Measurements from ENCODE around the gene LELP1. TPM values are rescaled to one million over a fixed set of nuclear protein-coding genes. Genes with fewer than 3 reads are reported as not detected.
A peak's percentile ranks its signal among the peaks of the same experiment; 100 is the strongest.
"Not testable (repeated sequence)": the region's sequence is repeated elsewhere in the genome, so short reads cannot be mapped to it uniquely, and the experiment has no call there.

The LELP1 gene
- total and polyA plus RNA-seq, 2 experiments from 2014 or later, result not detected

- TF ChIP-seq EZH2phosphoT487 (IDR thresholded peaks at IDR 0.05; ENCODE audit: insufficient read depth, low read depth), result no peak
- no peak for TF ChIP-seq EZH2 (IDR thresholded peaks at IDR 0.05; ENCODE audit: insufficient read depth, poor library complexity, severe bottlenecking)
- Histone ChIP-seq H3K36me3 (ENCODE audit: low read depth) (no peaks in the 10 kb centered on the region), H3F3A (ENCODE audit: insufficient read depth) (no peaks in the 10 kb centered on the region), H3K4me2 (ENCODE audit: unreplicated experiment) (no peak overlapping the region), H3K27ac (no peak overlapping the region), H3K79me2 (ENCODE audit: insufficient read depth) (no peaks in the 10 kb centered on the region), H3K4me1 (ENCODE audit: insufficient read depth) (no peaks in the 10 kb centered on the region), H4K20me1 (ENCODE audit: insufficient read depth) (no peaks in the 10 kb centered on the region), H3K4me3 (no peak overlapping the region), H3K9me3 (ENCODE audit: low read depth) (no peaks in the 10 kb centered on the region), H3K9ac (no peak overlapping the region), H3K9me2 (ENCODE audit: insufficient read depth) (no peaks in the 10 kb centered on the region), H3K27me3 (replicated peaks; ENCODE audit: insufficient read depth) (no peaks in the 10 kb centered on the region; the same call in 1 of the 2 replicates), H2AFZ (no peak overlapping the region)
- no peak for DNase-seq
- WGBS, 2 experiments (ENCODE audit: low coverage in 1 of 2, low lambda C conversion rate in 2 of 2, missing lambda C conversion rate in 2 of 2), result 29 to 30% methylated on average over 6 of the region's 6 CpGs
- in situ Hi-C loops (cut with MboI), result loop anchor here (25.0 kb wide), 1 partner anchor 558 kb away; the partner anchor contains the start of gene LCE2D
These were observed 17.5 kb downstream of the LELP1 start for GRCh38 chr1:153220606-153221303.

- DNase-seq, result peak; percentile 80
- not testable (repeated sequence) for H3K4me1 ChIP-seq (ENCODE audit: insufficient read depth); H3K9ac ChIP-seq; H3K36me3 ChIP-seq (ENCODE audit: low read depth); H3K4me3 ChIP-seq; H4K20me1 ChIP-seq (ENCODE audit: insufficient read depth); H3K79me2 ChIP-seq (ENCODE audit: insufficient read depth); H3K9me3 ChIP-seq (ENCODE audit: low read depth); H3F3A ChIP-seq (ENCODE audit: insufficient read depth); H3K4me2 ChIP-seq (ENCODE audit: unreplicated experiment); H3K9me2 ChIP-seq (ENCODE audit: insufficient read depth); H3K27ac ChIP-seq
- WGBS, 2 experiments (ENCODE audit: low coverage in 1 of 2, low lambda C conversion rate in 2 of 2, missing lambda C conversion rate in 2 of 2), result 30 to 36% methylated on average over 16 of the region's 16 CpGs
- in situ Hi-C loops (cut with MboI), result loop anchor here (25.0 kb wide), 1 partner anchor 561 kb away; the partner anchor contains the start of gene LCE2D
- peak overlapping the region; percentile 33; the same call in 1 of the 2 replicates for H2AFZ ChIP-seq
- peaks cover 22% of the 10 kb centered on the region for H3K27me3 ChIP-seq (replicated peaks; ENCODE audit: insufficient read depth)
These were observed 20.0 kb downstream of the LELP1 start for GRCh38 chr1:153223040-153223891.

GRCh38 chr1:153227810-153228209 lies 24.6 kb downstream of the LELP1 start:
- no peaks in the 10 kb centered on the region for H3K9me3 ChIP-seq (ENCODE audit: low read depth)
- H3K79me2 ChIP-seq (ENCODE audit: insufficient read depth), result no peaks in the 10 kb centered on the region
- H3K4me1 ChIP-seq (ENCODE audit: insufficient read depth), result no peaks in the 10 kb centered on the region
- H3F3A ChIP-seq (ENCODE audit: insufficient read depth), result no peaks in the 10 kb centered on the region
- H4K20me1 ChIP-seq (ENCODE audit: insufficient read depth), result no peaks in the 10 kb centered on the region
- H3K36me3 ChIP-seq (ENCODE audit: low read depth), result no peaks in the 10 kb centered on the region
- DNase-seq, result no peak
- no peak overlapping the region for H3K4me3 ChIP-seq
- no peak overlapping the region for H2AFZ ChIP-seq
- no peaks in the 10 kb centered on the region for H3K9me2 ChIP-seq (ENCODE audit: insufficient read depth)
- H3K4me2 ChIP-seq (ENCODE audit: unreplicated experiment), result no peak overlapping the region
- no peak for TF ChIP-seq EZH2phosphoT487 (IDR thresholded peaks at IDR 0.05; ENCODE audit: insufficient read depth, low read depth)
- no peak for TF ChIP-seq EZH2 (IDR thresholded peaks at IDR 0.05; ENCODE audit: insufficient read depth, poor library complexity, severe bottlenecking)
- H3K9ac ChIP-seq, result no peak overlapping the region
- 18 to 24% methylated on average over 2 of the region's 2 CpGs for WGBS, 2 experiments (ENCODE audit: low coverage in 1 of 2, low lambda C conversion rate in 2 of 2, missing lambda C conversion rate in 2 of 2)
- in situ Hi-C loops (cut with MboI), result no loop called here
- no peak overlapping the region for H3K27ac ChIP-seq
- H3K27me3 ChIP-seq (replicated peaks; ENCODE audit: insufficient read depth), result peaks cover 22% of the 10 kb centered on the region

GRCh38 chr1:153228491-153228890 lies 25.3 kb downstream of the LELP1 start:
- peaks cover 22% of the 10 kb centered on the region for H3K27me3 ChIP-seq (replicated peaks; ENCODE audit: insufficient read depth)
- no peaks in the 10 kb centered on the region for H3F3A ChIP-seq (ENCODE audit: insufficient read depth)
- H3K36me3 ChIP-seq (ENCODE audit: low read depth), result no peaks in the 10 kb centered on the region
- H3K4me1 ChIP-seq (ENCODE audit: insufficient read depth), result no peaks in the 10 kb centered on the region
- no peaks in the 10 kb centered on the region for H3K79me2 ChIP-seq (ENCODE audit: insufficient read depth)
- H3K9ac ChIP-seq, result no peak overlapping the region
- in situ Hi-C loops (cut with MboI), result no loop called here
- no peak for DNase-seq
- TF ChIP-seq EZH2phosphoT487 (IDR thresholded peaks at IDR 0.05; ENCODE audit: insufficient read depth, low read depth) (no peak), EZH2 (IDR thresholded peaks at IDR 0.05; ENCODE audit: insufficient read depth, poor library complexity, severe bottlenecking) (no peak)
- no peak overlapping the region for H3K27ac ChIP-seq
- H3K4me3 ChIP-seq, result no peak overlapping the region
- no peaks in the 10 kb centered on the region for H3K9me3 ChIP-seq (ENCODE audit: low read depth)
- WGBS, 2 experiments (ENCODE audit: low coverage in 1 of 2, low lambda C conversion rate in 2 of 2, missing lambda C conversion rate in 2 of 2), result 7 to 16% methylated on average over 1 of the region's 1 CpG
- no peak overlapping the region for H2AFZ ChIP-seq
- no peaks in the 10 kb centered on the region for H3K9me2 ChIP-seq (ENCODE audit: insufficient read depth)
- no peaks in the 10 kb centered on the region for H4K20me1 ChIP-seq (ENCODE audit: insufficient read depth)
- no peak overlapping the region for H3K4me2 ChIP-seq (ENCODE audit: unreplicated experiment)

- H3K4me2 ChIP-seq (ENCODE audit: unreplicated experiment); H3K4me1 ChIP-seq (ENCODE audit: insufficient read depth); H3K36me3 ChIP-seq (ENCODE audit: low read depth); H3K9ac ChIP-seq; H3K9me2 ChIP-seq (ENCODE audit: insufficient read depth); H3F3A ChIP-seq (ENCODE audit: insufficient read depth); H3K9me3 ChIP-seq (ENCODE audit: low read depth); in situ Hi-C loops (cut with MboI); H3K27ac ChIP-seq; H4K20me1 ChIP-seq (ENCODE audit: insufficient read depth); H3K79me2 ChIP-seq (ENCODE audit: insufficient read depth); H3K4me3 ChIP-seq; H2AFZ ChIP-seq: not testable (repeated sequence)
- DNase-seq, result peak; percentile 19
- peaks cover 22% of the 10 kb centered on the region for H3K27me3 ChIP-seq (replicated peaks; ENCODE audit: insufficient read depth)
- 29 to 33% methylated on average over 11 to 12 of the region's 12 CpGs for WGBS, 2 experiments (ENCODE audit: low coverage in 1 of 2, low lambda C conversion rate in 2 of 2, missing lambda C conversion rate in 2 of 2)
These were observed 26.0 kb downstream of the LELP1 start for GRCh38 chr1:153229076-153229829.

Measured in GM23248 (cell line).